Measurements from ENCODE around the gene WDHD1. TPM values are rescaled to one million over a fixed set of nuclear protein-coding genes. Genes with fewer than 3 reads are reported as not detected.

WDHD1 gene
- total and polyA plus RNA-seq, 2 of the 4 experiments (the other 2 are of a cell fraction) = 4.4 to 13.1 TPM

DNA sequence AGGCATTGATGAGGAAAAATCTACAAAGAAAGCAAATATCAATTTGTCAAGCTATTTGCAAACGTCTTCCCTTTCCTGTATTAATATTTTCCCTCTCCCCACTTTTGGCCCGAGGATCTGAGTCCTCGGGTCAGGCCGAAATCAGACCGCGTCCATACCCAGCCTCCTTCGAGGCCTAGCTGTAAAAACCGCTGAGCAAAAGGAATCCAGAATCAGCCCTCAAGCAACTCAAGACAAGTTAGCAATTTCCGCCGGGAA, 24.2 kb upstream of the WDHD1 start:
- H3K36me3 ChIP-seq (ENCODE audit: control insufficient read depth, insufficient read depth, low read length) = peaks cover 5% of the 10 kb centered on the region; the same call in 1 of the 2 replicates
- peak overlapping the region; percentile 67; the same call in 1 of the 2 replicates for H2BK20ac ChIP-seq (ENCODE audit: low read depth, low read length)
- H4K20me1 ChIP-seq (ENCODE audit: insufficient read depth, low read length) = peaks cover 40% of the 10 kb centered on the region
- in situ Hi-C loops (cut with MboI; ENCODE audit: low sequenced_read_pairs) (no loop called here), intact Hi-C loops (cut with micrococcal nuclease) (no loop called here), dilution Hi-C loops (cut with HindIII; ENCODE audit: low sequenced_read_pairs, unreplicated experiment) (no loop called here)
- no CpG with 5 or more reads among the region's 10 CpGs for WGBS, 2 experiments (ENCODE audit: extremely low coverage in 2 of 2, insufficient read length in 1 of 2)
- H2AFZ ChIP-seq (replicated peaks; ENCODE audit: low read length, poor library complexity) = peak overlapping the region; percentile 100
- peak overlapping the region; percentile 99 to 100 for H4K8ac ChIP-seq (ENCODE audit: low read depth in 2 of 2, low read length in 2 of 2)
- peak overlapping the region; percentile 79 for H4K5ac ChIP-seq (ENCODE audit: low read depth, low read length)
- peak overlapping the region; percentile 82 for H3K9ac ChIP-seq (ENCODE audit: low read depth, low read length)
- peak overlapping the region; percentile 62 for H3K18ac ChIP-seq (ENCODE audit: low read depth, low read length)
- H3K27me3 ChIP-seq (ENCODE audit: control insufficient read depth, insufficient read depth, low read length) = no peaks in the 10 kb centered on the region
- H3K4me1 ChIP-seq (ENCODE audit: control insufficient read depth, insufficient read depth, low read length) = no peaks in the 10 kb centered on the region
- H3K4ac ChIP-seq (ENCODE audit: low read depth, low read length) = peak overlapping the region; percentile 96
- no TSS peak for BruUV-seq (replicated peaks)
- H3K9me3 ChIP-seq (ENCODE audit: control insufficient read depth, insufficient read depth, low read length) = no peaks in the 10 kb centered on the region
- ATAC-seq (ENCODE audit: low read depth) (no peak), DNase-seq (no peak)
- H2BK5ac ChIP-seq (ENCODE audit: low read depth, low read length, poor library complexity, severe bottlenecking) = peak overlapping the region; percentile 83
- H2BK120ac ChIP-seq (ENCODE audit: low read depth, low read length) = peak overlapping the region; percentile 86
- H2AK9ac ChIP-seq (replicated peaks; ENCODE audit: low read depth, low read length, poor library complexity) = peak overlapping the region; percentile 98
- no peaks in the 10 kb centered on the region for H3K9me1 ChIP-seq (ENCODE audit: insufficient read depth, low read length)
- peak overlapping the region; percentile 99 for H3K23ac ChIP-seq (ENCODE audit: low read depth, low read length)
- H3K4me2 ChIP-seq (ENCODE audit: low read depth, low read length) = peak overlapping the region; percentile 74
- H3K79me1 ChIP-seq (ENCODE audit: low read depth in 1 of 2, low read length in 2 of 2) = peaks cover 10 to 31% of the 10 kb centered on the region in 2 experiments
- peak overlapping the region; percentile 89 for H3K27ac ChIP-seq (ENCODE audit: insufficient read depth, low read length)
- H2AK5ac ChIP-seq (ENCODE audit: low read depth, low read length) = no peak overlapping the region
- H3K14ac ChIP-seq (replicated peaks; ENCODE audit: low read depth, low read length) = peak overlapping the region; percentile 99
- peak overlapping the region; percentile 79 for H3K56ac ChIP-seq (ENCODE audit: extremely low read depth, insufficient read depth, low read length)
- CTCF ChIA-PET = interaction anchor here (0.5 to 1.7 kb wide), 16 partner anchors 9 to 138 kb away, joined by 3 to 11 read pairs (median 3); no protein-coding TSS in a partner anchor
- peak overlapping the region; percentile 77 for H4K91ac ChIP-seq (ENCODE audit: insufficient read depth, low read depth, low read length)
- TF ChIP-seq, protein P1, sequence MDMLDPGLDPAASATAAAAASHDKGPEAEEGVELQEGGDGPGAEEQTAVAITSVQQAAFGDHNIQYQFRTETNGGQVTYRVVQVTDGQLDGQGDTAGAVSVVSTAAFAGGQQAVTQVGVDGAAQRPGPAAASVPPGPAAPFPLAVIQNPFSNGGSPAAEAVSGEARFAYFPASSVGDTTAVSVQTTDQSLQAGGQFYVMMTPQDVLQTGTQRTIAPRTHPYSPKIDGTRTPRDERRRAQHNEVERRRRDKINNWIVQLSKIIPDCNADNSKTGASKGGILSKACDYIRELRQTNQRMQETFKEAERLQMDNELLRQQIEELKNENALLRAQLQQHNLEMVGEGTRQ (IDR thresholded peaks at IDR 0.05; ENCODE audit: low read depth, low read length) = no peak
- TF ChIP-seq MAFK (IDR thresholded peaks at IDR 0.05; ENCODE audit: low read depth, low read length) = 0 out of 2 replicates have a peak, but pooled peaks have one; percentile 12
- H3K4me3 ChIP-seq (ENCODE audit: insufficient read depth, low read depth, low read length) = peak overlapping the region; percentile 40
- H2BK15ac ChIP-seq (ENCODE audit: low read depth, low read length) = peak overlapping the region; percentile 7; the same call in 1 of the 3 replicates
- POLR2A ChIA-PET (ENCODE audit: unreplicated experiment) = interaction anchor here (0.6 kb wide), 1 partner anchor 35 kb away, joined by 4 read pairs; no protein-coding TSS in a partner anchor

All from IMR-90 (cell line).